Nephron progenitor cell (in vitro differentiated cells): ENCODE data around the gene LILRB4.

Experiments used
- DNase-seq: peaks from one replicate; pipeline ENCODE4 v3.0.0; 2021
- H3K27ac Mint-ChIP-seq: 2 replicates; pipeline ENCODE4 v1.8.0; 2021; ENCODE audit warnings: mild to moderate bottlenecking, moderate library complexity, mixed read lengths
- H3K27me3 Mint-ChIP-seq: 2 replicates; pipeline ENCODE4 v1.8.0; 2021; ENCODE audit warnings: mild to moderate bottlenecking, low read depth, mixed read lengths; ENCODE audit not compliant: poor library complexity
- H3K36me3 Mint-ChIP-seq: 2 replicates; pipeline ENCODE4 v1.8.0; 2021; ENCODE audit warnings: low read depth, mixed read lengths
- H3K4me1 Mint-ChIP-seq: 2 replicates; pipeline ENCODE4 v1.8.0; 2021; ENCODE audit warnings: mixed read lengths
- H3K4me3 Mint-ChIP-seq: 2 replicates; pipeline ENCODE4 v1.8.0; 2021; ENCODE audit warnings: mild to moderate bottlenecking, moderate library complexity, mixed read lengths
- H3K9me3 Mint-ChIP-seq: 2 replicates; pipeline ENCODE4 v1.8.0; 2021; ENCODE audit warnings: mild to moderate bottlenecking, moderate library complexity, mixed read lengths
- TF ChIP-seq, protein P1 (sequence below): fragments of 200-600 bp; sonication (generic); IDR thresholded peaks from 2 replicates; pipeline ENCODE4 v1.5.0; 2021; ENCODE audit warnings: antibody characterized with exemption

Gene LILRB4

DNA sequence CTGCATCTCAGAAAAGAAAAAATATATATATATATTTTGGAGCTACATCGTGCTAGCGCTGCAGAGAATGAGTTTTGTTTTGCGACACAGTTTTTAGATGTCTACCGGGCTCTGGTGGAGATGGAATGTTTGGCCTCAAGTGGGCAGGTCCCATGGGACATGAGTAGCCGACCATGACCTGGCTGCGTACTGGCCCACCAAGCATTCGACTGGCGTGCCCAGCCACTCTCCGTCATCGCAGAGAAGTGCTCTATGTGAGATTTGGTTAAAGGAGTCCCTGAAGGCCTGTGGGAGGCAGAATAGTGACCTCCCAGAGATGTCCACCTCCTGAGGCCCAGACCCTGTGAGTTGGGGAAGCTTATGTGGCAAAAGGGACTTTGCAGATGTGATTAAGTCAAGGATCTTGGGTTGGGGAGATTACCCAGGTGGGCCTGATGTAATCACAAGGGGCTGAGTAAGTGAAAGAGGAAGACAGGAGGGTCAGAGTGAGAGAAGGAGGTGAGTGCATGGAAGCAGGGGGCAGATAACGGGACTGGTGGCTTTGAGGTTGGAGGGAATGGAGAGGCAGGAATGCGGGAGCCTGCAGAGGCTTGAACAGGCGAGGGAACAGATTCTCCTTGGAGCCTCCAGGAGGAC lies 821 bp upstream of the LILRB4 start:
- Mint-ChIP-seq H3K36me3 (peaks cover 5% of the 10 kb centered on the region), H3K27me3 (peaks cover 11% of the 10 kb centered on the region), H3K4me3 (no peak overlapping the region), H3K27ac (no peak overlapping the region), H3K4me1 (no peaks in the 10 kb centered on the region), H3K9me3 (peaks cover 92% of the 10 kb centered on the region)
- TF ChIP-seq, protein P1, sequence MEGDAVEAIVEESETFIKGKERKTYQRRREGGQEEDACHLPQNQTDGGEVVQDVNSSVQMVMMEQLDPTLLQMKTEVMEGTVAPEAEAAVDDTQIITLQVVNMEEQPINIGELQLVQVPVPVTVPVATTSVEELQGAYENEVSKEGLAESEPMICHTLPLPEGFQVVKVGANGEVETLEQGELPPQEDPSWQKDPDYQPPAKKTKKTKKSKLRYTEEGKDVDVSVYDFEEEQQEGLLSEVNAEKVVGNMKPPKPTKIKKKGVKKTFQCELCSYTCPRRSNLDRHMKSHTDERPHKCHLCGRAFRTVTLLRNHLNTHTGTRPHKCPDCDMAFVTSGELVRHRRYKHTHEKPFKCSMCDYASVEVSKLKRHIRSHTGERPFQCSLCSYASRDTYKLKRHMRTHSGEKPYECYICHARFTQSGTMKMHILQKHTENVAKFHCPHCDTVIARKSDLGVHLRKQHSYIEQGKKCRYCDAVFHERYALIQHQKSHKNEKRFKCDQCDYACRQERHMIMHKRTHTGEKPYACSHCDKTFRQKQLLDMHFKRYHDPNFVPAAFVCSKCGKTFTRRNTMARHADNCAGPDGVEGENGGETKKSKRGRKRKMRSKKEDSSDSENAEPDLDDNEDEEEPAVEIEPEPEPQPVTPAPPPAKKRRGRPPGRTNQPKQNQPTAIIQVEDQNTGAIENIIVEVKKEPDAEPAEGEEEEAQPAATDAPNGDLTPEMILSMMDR = no peak
- no peak for DNase-seq

DNA sequence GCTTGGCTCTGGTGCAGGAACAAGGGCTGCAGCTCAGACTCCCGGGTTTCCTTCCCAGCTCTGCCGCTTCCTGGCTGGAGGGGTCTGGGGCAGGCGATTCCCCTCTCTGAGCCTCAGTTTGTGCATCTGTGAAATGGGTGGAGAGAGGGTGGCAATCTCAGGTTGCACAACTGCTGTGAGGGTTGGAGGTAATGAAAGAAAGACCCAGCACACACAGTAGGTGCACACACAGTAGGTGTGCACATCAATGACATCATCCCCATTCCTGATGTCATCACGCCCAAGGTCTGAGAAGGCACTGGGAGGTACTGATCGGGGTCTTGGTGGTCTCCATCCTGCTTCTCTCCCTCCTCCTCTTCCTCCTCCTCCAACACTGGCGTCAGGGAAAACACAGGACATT lies 2.7 kb downstream of the LILRB4 start:
- Mint-ChIP-seq H3K4me3 (no peak overlapping the region), H3K36me3 (peaks cover 5% of the 10 kb centered on the region), H3K9me3 (peaks cover 90% of the 10 kb centered on the region), H3K27ac (no peak overlapping the region), H3K27me3 (peaks cover under 1% of the 10 kb centered on the region), H3K4me1 (no peaks in the 10 kb centered on the region)
- no peak for DNase-seq
- TF ChIP-seq, protein P1 = no peak

DNA sequence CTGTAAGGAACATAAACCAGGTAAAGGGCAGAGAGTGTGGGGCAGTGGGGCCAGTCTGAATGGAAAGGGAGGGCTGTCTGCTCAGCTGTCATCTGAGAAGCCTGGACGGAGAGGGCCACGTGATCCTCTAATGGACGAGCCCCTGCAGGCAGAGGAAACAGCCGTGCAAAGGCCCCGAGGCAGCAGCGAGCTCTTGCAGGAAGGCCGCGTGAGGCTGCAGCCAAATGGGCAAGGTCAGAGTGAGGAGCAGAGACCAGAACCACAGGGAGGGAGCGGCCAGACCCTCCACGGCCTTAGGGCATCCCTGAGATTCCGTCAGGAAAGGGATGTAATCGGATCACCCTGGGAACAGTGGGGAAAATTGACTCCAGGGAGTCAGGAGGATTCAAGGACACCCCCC lies 4.4 kb downstream of the LILRB4 start:
- no peaks in the 10 kb centered on the region for H3K27me3 Mint-ChIP-seq
- DNase-seq = no peak
- H3K9me3 Mint-ChIP-seq = peaks cover 88% of the 10 kb centered on the region
- H3K4me1 Mint-ChIP-seq = no peaks in the 10 kb centered on the region
- peaks cover under 1% of the 10 kb centered on the region for H3K36me3 Mint-ChIP-seq
- no peak overlapping the region for H3K27ac Mint-ChIP-seq
- TF ChIP-seq, protein P1 = no peak
- no peak overlapping the region for H3K4me3 Mint-ChIP-seq

DNA sequence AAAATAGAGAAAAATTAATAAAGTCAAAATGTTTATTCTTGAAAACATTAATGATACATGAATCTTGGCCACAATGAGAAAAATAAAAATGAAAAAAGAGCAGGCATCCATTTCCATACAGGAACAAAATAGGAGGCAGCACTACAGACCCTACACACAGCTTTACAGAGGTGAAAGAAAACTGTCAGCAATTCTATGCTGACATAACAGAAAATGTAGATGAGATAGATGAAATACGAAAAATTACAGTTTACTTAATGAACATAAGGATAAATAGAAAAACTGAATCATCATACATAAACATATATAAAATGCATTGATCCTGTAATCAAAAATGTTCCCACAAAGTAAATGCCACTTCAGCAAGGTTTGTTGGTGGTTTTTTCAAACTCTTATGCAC lies 5.6 kb downstream of the LILRB4 start:
- no peak for DNase-seq
- TF ChIP-seq, protein P1 = no peak
- no peaks in the 10 kb centered on the region for H3K4me1 Mint-ChIP-seq
- H3K9me3 Mint-ChIP-seq = peaks cover 88% of the 10 kb centered on the region
- H3K27ac Mint-ChIP-seq = no peak overlapping the region
- no peak overlapping the region for H3K4me3 Mint-ChIP-seq
- H3K36me3 Mint-ChIP-seq = no peaks in the 10 kb centered on the region
- no peaks in the 10 kb centered on the region for H3K27me3 Mint-ChIP-seq

DNA sequence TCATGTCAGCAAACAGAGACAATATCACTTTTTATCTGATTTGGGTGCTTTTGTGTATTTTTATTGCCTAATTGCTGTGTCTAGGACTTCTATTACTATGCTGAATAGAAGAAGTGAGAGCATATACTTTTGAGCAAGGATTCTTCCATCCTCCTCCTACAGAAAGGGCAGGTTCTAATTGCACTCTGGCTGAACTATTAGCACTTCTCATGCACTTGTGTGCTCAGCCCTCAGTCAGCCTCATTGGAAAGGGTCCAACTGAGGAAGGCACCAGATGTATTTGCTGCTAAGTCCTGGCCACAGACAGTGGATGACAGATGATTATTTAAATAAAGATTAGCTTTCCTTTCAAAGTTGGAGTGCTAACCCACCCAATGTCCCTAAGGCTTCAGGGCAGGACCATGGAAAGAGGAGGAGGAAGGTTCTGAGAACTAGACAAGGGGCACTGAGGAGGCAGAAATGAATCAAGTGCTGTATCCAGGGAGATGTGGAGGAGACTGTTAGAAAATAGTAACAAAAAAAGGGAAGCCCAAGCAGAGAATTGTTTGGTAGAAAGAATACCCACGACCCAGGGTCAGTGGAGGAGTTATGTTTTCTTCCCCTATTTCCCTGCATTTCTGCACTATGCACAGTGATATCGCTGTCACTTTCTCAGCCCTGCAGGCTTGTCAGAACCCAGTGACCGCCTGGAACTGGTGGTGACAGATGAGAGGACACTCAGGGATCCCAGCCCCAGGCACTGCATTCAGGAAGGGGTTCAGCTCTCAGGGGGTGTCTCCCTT lies 8.0 kb downstream of the LILRB4 start:
- Mint-ChIP-seq H3K36me3 (no peaks in the 10 kb centered on the region), H3K4me3 (no peak overlapping the region), H3K4me1 (no peaks in the 10 kb centered on the region), H3K9me3 (peaks cover 82% of the 10 kb centered on the region), H3K27me3 (no peaks in the 10 kb centered on the region), H3K27ac (no peak overlapping the region)
- no peak for DNase-seq
- TF ChIP-seq, protein P1 = no peak
